Stimulated activated CD4-positive, alpha-beta T cell treated with anti-CD3 and anti-CD28 coated beads, TNF-alpha, amount 100 ng/mL, for 24 hours (primary cell): ENCODE measurements around the gene COX7B.
A peak's percentile ranks its signal among the peaks of the same experiment; 100 is the strongest.
"Not testable (repeated sequence)": the region's sequence is repeated elsewhere in the genome, so short reads cannot be mapped to it uniquely, and the experiment has no call there.

Source experiments
- DNase-seq, 3 experiments: peaks; one replicate each; pipeline ENCODE4 v3.0.0-alpha.2; 2020; ENCODE audit warnings: low read depth in 3 of 3

COX7B gene, protein sequence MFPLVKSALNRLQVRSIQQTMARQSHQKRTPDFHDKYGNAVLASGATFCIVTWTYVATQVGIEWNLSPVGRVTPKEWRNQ

DNA sequence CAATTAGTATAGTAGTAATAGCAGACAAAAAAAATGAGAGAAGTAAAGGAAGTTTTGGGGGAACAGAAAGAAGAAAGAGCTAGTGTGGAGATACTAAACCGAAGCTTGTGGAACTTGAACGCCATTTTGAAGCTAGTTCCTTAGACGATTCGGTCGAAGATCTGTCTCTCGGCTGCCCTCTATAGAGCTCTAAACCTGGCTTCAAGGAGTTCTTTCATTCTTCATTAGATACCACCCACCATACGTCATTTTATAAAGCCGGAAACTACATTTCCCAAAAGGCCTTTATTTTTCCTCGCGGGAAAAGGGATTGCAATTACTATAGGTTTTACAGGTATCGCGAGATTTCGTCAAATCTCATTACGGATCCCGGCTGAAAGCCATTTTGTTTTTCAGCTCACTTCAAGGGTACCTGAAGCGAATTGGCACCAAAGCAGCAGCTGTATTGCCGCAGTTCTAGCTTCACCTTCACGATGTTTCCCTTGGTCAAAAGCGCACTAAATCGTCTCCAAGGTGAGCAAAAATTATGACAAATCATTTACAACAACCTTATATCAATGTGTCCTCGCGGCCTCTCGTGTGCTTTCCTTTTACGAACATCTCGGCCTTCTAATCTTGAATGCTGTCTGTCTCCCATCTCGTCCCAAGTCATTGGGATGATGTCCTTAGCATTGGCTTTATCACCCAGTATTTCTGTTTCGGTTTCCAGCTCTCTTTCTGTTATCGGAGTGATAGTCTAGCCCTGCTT is at the start of gene COX7B:
TSS of gene COX7B (plus strand) at position 388 of the 748 bp plus-strand sequence. CDS start at position 474, 86 bp downstream.
- peak in 2 of 3 experiments; percentile 31 to 52 for DNase-seq

GRCh38 chrX:77875372-77875771 is 23.9 kb upstream of the COX7B start:
- no peak for DNase-seq

DNA sequence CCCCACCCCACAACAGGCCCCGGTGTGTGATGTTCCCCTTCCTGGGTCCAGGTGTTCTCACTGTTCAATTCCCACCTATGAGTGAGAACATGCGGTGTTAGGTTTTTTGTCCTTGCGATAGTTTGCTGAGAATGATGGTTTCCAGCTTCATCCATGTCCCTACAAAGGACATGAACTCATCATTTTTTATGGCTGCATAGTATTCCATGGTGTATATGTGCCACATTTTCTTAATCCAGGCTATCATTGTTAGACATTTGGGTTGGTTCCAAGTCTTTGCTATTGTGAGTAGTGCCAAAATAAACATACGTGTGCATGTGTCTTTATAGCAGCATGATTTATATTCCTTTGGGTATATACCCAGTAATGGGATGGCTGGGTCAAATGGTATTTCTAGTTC is 17.9 kb upstream of the COX7B start:
- not testable (repeated sequence) for DNase-seq

GRCh38 chrX:77892887-77893286 is 6.4 kb upstream of the COX7B start:
- DNase-seq: no peak

- DNase-seq: no peak
Observed at GRCh38 chrX:77893713-77894112, 5.6 kb upstream of the COX7B start.

- peak; percentile 66 to 84 (median 81) for DNase-seq
Observed at GRCh38 chrX:77894921-77895886, 4.1 kb upstream of the COX7B start, which contains the start of gene MAGT1. Gene MAGT1 (minus strand): TSS chrX:77895435. CDS start chrX:77895410, 25 bp downstream.

DNA sequence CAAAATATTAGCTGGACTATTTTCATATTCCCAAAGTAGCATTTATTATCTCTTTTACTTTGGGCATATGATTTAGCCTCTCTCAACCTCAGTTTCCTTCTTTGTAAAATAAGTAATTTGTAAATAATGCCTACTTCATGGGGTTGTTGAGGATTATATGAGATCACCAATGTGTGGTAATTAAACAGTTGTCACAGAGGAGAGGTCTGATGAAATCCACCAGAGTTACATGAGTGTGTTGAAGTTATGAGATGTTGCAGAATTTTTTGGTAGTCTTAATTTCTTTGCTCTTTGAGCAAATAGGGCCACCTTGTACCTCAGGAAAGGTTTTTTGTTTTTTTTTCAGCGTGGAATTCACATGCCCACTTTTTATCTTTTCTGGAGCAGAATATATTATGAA is 1.4 kb downstream of the COX7B start:
- no peak for DNase-seq

GRCh38 chrX:77901506-77901905 is 2.2 kb downstream of the COX7B start:
- DNase-seq: no peak

DNA sequence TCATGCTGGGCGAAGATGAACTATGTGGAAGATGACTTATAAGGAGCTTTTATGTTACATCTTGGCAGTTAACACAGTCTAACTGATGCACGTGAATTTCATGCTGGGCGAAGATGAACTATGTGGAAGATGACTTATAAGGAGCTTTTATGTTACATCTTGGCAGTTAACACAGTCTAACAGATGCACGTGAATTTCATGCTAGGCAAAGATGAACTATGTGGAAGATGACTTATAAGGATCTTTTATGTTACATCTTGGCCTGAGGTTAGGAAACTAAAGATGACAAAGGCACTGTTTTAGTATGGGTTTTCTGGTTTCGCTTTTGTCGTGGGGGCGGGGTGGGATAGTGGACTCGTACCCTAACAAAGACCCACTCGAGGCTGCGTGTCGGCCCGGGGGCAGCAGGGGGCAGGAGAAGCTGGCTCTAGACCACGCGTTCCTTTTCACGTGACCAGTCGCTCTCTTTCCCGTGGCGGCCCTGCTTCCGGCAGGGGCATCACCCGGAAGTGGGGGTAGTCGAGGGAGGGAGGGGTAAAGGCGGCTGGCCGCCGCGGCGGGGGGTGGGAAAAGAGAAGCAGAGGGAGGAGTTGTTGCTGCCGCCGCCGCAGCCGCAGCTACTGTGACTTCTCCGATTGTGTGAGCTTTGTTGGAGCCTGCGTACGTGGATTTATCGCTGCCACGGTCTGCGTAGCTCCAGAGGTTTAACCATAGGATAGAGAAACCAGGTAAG is 11.0 kb downstream of the COX7B start, which contains the start of gene ATP7A:
TSS of gene ATP7A (plus strand) at position 586 of the 733 bp plus-strand sequence. CDS start 60,949 bp downstream, outside the sequence.
- DNase-seq: peak; percentile 82 to 87 (median 85)

GRCh38 chrX:77917294-77917933 is 18.1 kb downstream of the COX7B start:
- DNase-seq: no peak

GRCh38 chrX:77918568-77918967 is 19.3 kb downstream of the COX7B start:
- no peak for DNase-seq

- DNase-seq: not testable (repeated sequence)
Observed at GRCh38 chrX:77919370-77919769, 20.1 kb downstream of the COX7B start.

- DNase-seq: no peak
Observed at GRCh38 chrX:77922787-77923186, 23.5 kb downstream of the COX7B start.

- DNase-seq: no peak
Observed at GRCh38 chrX:77924320-77924859, 25.1 kb downstream of the COX7B start.

GRCh38 chrX:77925764-77926163 is 26.5 kb downstream of the COX7B start:
- no peak for DNase-seq

GRCh38 chrX:77930581-77930980 is 31.3 kb downstream of the COX7B start:
- no peak for DNase-seq

DNA sequence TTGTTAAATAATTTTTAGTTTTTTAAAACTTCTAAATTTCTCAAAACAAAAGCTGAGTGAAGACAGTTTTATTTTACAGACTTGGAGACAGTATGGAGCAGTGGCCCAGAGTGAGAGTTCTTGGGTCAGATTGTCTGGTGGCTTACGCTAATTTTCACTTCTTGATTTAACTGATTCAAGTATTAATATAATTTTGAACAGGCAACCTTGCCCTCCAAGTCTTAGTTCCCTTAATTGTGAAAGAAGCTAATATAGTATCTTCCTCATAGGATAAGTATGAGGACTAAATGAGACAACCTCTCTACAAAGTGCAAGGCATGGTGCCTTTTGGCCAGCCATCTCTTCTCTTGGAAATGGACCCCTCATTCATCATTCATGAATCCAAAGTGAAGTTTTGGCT is 36.6 kb downstream of the COX7B start:
- no peak for DNase-seq

GRCh38 chrX:77936299-77936698 is 37.0 kb downstream of the COX7B start:
- no peak for DNase-seq

DNA sequence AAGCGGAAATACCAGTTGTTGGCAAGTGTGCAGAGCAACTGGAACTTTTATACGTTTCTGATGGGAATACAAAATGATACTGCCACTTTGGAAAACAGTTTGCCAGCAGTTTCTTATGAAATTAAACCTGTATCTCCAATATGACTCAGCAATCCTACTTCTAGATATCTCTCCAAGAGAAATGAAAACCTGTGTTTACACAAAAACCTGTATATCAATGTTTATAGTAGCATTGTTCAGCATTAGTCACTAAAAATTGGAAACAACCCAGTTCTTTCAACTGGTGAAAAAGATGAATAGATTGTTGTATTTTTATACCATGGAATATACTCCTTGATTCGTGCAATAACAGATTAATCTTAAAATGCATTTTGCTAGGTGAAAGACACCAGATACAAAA is 38.0 kb downstream of the COX7B start:
- no peak for DNase-seq

GRCh38 chrX:77938083-77938680 is 38.9 kb downstream of the COX7B start:
- DNase-seq: no peak
